CMK (cell line): ENCODE data around the gene FSTL4.

Experiments used
- DNase-seq: peaks from one replicate; pipeline ENCODE4 v3.0.0-alpha.2; 2010; ENCODE audit warnings: low read depth

Gene FSTL4

GRCh38 chr5:133478199-133478985 is 133.9 kb downstream of the FSTL4 start:
- no peak for DNase-seq

- no peak for DNase-seq
These were observed 136.4 kb downstream of the FSTL4 start for GRCh38 chr5:133475986-133476385.

- DNase-seq: no peak
These were observed 137.3 kb downstream of the FSTL4 start for GRCh38 chr5:133474851-133475590.

GRCh38 chr5:133473291-133473690 is 139.1 kb downstream of the FSTL4 start:
- DNase-seq: no peak

- DNase-seq: no peak
These were observed 139.5 kb downstream of the FSTL4 start for GRCh38 chr5:133472829-133473228.

- DNase-seq: no peak
These were observed 140.6 kb downstream of the FSTL4 start for GRCh38 chr5:133471699-133472098.

GRCh38 chr5:133470841-133471240 is 141.5 kb downstream of the FSTL4 start:
- no peak for DNase-seq

GRCh38 chr5:133469846-133470245 is 142.5 kb downstream of the FSTL4 start:
- DNase-seq: no peak

GRCh38 chr5:133469252-133469651 is 143.1 kb downstream of the FSTL4 start:
- DNase-seq: no peak

GRCh38 chr5:133468596-133468995 is 143.7 kb downstream of the FSTL4 start:
- DNase-seq: no peak

- DNase-seq: no peak
These were observed 144.4 kb downstream of the FSTL4 start for GRCh38 chr5:133467826-133468463.

- no peak for DNase-seq
These were observed 145.0 kb downstream of the FSTL4 start for GRCh38 chr5:133467335-133467779.

- no peak for DNase-seq
These were observed 145.6 kb downstream of the FSTL4 start for GRCh38 chr5:133466556-133467334.

- DNase-seq: no peak
These were observed 148.3 kb downstream of the FSTL4 start for GRCh38 chr5:133464013-133464412.

- no peak for DNase-seq
These were observed 150.4 kb downstream of the FSTL4 start for GRCh38 chr5:133461796-133462516.

GRCh38 chr5:133460172-133460758 is 152.1 kb downstream of the FSTL4 start:
- no peak for DNase-seq

- no peak for DNase-seq
These were observed 152.7 kb downstream of the FSTL4 start for GRCh38 chr5:133459474-133460160.

GRCh38 chr5:133458435-133458834 is 153.9 kb downstream of the FSTL4 start:
- no peak for DNase-seq

- no peak for DNase-seq
These were observed 154.6 kb downstream of the FSTL4 start for GRCh38 chr5:133457439-133458355.
